T-helper 9 cell (primary cell): ENCODE results near the gene PAX7.
"Not testable (repeated sequence)": the region's sequence is repeated elsewhere in the genome, so short reads cannot be mapped to it uniquely, and the experiment has no call there.

ENCODE experiments used
- DNase-seq: peaks from one replicate; pipeline ENCODE4 v3.0.0-alpha.2; 2020
- total RNA-seq, 2 donors: gene quantifications; one replicate each; lab custom pipeline; 2026; lab: John Stamatoyannopoulos, UW

The PAX7 gene
- 0 to 0.14 reads per million in 2 donors for total RNA-seq

DNA sequence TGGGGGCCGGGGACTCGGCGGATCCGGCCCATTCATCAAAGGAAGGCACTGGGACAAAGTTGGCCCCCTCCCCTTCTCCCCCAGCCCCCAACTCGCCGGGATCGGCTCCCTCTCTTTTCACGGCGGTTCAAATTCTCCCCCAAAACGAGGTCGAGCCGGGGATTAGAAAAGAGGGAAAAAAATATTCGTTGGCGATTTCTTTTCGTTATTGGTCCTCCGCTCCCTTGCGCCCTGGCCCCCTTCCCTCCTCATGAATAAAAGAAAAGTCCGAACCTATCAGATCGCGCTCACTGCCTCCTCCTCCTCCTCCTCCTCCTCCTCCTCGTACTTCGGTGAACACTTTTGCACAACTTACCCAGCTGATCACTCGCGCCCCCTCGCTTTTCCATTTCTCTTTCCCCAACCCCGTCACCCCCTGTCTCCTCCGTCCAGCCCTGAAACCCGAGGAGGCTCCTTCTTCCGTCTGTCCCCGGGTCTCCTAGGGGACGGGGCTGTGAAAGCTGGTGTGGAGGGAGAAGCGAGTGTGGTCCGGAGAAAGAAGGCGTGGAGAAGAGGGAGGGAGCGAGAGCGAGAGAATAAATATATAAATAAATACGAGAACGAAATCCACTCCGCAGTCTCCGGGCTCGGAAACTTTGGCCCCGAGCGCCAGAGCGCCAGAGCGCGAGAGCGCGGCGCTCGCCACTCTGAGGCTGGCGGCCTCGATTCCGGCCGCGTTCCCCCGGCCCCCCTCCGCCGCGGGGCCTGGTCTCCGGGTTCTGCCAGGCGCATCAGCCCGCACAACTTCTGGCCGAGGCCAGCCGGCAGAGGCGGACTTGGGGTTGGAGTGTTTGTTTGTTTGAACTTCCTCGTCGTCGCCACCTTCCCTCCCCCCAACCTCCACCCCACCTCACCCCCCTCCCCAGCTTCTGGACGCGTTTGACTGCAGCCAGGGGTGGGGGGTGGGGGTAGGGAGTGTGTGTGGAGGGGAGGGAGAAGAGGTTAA, at the start of gene PAX7:
PAX7 (plus strand) TSS at position 336 of the 985 bp plus-strand sequence. CDS start 758 bp downstream, outside the sequence.
- no peak for DNase-seq

DNA sequence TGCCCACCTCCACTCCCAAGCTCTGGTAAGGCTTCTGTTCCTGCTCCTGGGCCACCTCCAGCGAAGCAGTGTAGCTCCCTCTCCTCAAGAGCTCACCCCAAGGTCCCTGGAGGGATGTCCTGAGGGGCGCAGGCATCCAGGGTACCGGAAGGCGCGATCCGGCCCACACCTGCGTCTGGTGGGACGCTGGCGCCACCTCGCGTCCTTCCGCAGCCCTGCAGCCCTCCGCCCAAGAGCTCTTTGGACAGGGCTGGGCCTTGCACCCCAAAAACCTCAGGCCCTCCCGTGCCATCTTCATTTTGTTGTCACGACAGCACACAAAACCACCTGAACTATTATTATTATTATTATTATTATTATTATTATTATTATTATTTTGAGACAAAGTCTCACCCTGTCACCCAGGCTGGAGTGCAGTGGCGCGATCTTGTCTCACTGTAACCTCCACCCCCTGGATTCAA, 49.2 kb upstream of the PAX7 start:
- no peak for DNase-seq

DNA sequence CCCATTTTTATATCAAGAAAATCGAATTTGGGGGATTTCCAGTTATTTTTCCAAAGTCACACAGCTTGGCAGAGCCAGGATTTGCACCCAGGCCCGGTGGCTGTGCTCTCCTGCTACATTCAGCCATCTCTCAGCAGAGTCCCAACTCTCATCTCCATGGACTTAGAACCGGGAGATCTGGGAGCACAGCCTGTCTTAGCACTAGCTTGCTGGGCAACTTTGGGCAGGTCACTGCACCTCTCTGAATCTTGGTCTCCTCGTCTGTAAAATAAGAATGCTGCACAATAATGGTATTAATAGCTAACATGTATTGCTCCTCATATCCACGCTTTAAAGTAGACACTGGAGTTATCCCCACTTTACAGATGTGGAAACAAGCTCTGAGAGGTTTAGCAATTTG, 47.8 kb upstream of the PAX7 start:
- DNase-seq: no peak

DNA sequence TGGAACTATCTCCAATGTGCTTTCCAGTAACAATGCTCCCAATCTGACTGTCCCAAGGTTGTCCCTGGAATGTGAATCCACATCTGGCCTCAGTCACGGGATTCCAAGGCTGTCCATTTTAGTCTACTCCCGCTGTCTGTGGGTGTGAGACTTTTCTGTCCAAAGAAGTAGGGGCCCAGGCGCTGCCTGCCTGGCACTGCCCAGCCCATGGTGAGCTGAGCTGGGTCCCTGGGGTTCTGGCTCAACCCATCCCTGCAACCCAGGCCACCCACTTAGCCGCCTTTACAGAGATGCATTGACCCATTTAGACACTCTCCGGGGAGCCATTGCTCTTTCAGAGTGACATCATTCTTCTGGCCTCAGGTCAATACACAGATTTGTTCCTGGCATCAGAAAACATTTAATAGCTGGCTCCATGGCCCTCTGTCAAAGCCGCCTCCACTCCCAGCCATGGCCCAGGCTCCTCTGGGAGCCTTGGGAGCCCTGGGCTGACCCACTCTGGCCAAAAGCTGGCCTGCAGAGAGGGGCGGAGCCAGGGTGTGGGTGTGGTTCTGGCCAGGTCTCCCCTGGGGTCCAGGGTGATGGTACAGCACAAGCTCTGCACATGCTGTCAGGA, 47.2 kb upstream of the PAX7 start:
- DNase-seq: no peak

DNA sequence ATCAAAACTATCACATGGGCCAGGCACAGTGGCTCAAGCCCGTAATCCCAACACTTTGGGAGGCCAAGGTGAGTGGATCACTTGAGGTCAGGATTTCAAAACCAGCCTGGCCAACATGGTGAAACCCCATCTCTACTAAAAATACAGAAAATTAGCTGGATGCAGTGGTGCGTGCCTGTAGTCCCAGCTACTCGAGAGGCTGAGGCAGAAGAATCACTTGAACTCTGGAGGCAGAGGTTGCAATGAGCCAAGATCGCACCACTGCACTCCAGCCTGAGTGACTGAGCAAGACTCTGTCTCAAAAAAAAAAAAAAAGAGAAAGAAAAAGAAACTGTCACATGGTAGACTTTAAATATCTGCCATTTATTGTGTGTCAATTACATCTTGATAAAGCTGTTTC, 44.6 kb upstream of the PAX7 start:
- DNase-seq: not testable (repeated sequence)

DNA sequence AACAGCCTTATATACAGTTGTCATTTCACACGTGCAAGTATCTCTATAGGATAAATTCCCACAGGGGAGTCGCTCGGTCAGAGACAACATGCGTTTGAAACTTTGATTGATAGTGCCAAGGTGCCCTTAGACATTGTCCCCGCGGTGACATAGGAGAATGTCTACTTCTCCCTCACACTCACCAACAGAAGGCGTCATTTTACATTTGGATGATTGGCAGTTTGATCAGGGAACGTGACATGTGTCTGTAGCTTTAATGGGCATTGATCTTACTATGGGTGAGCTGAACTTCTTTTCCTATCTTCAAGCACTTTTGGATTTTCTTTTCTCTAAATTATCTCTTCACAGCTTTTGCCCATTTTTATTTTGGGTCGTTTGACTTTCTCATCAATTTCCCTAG, 42.6 kb upstream of the PAX7 start:
- DNase-seq: no peak

DNA sequence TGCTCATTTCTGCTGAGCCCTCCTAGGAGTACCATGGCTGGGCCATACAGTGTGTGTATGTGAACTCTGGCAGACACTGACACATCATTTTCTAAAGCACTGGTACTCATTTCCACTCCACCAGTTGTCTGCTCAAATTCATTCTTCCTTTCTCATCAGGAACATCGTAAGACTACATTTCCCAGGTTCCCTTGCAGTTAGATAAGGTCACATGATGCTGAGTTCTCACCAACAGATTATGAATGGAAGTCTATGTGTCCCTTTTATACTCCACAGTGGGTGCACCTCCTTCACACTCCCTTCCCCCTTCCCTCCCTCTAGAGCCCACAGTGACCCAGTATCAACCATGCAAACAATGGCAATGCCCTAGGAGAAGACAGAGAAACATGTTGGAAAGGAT, 38.3 kb upstream of the PAX7 start:
- no peak for DNase-seq

DNA sequence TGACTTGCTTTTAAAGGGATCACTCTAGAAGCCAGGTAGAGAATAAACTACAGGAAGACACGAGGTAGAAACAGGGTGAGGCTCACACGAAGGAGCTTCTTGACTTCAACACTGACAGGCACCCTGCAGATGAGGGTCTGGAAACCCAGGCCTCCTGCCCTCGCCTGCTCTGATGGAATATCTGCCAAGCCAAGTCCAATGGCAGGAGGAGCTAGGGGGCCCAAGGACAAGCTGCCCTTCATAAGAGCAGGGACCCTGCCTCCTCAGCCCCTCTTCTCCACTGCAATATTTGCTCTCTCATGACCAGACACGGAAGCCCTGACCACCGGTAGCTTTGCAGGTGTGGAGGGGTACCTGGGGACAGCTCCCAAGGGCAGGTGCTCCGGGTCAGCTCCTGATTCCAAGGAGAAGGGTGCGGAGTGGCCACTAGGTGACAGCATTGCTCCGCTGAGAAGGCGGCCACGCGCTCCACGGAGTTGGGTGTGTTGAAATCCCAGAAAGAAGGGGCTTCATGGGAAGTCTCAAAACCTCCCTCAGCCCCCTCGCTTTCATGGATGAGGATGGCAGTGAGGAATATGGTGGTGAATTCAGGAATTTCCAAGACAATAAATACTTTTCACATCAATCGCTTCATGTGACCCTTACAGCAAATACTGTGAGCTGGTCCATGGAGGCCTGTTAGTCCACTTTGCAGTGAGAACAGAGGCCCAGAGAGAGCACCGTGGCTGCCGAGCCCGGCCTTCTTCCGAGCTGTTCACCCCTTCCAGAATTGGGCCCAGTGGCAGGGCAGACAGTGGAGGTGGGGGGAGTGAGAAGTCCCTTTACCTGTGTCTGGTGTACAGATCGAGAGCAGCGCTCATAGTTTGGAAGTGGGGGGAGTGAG, 33.2 kb upstream of the PAX7 start:
- DNase-seq: peak; percentile 22

DNA sequence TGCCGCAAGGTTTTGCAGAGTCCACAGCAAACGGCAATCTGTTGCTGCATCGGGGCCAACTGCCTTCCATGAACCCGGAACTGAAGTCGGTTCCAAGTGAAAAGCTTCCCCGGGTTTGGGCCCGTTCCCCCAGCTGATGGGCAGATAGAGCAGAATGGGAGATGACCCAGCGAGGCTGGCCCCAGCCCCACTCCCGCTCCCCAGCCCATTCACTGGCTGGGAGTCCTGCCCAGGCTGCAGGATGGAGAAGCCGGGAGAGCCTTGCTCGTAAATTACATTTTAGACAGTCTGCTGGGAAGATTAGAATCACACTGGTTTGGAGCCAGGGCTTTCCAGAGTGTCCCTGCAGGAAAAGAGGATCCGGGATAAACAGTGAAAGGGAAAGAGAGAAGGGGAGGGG, 31.6 kb upstream of the PAX7 start:
- no peak for DNase-seq

DNA sequence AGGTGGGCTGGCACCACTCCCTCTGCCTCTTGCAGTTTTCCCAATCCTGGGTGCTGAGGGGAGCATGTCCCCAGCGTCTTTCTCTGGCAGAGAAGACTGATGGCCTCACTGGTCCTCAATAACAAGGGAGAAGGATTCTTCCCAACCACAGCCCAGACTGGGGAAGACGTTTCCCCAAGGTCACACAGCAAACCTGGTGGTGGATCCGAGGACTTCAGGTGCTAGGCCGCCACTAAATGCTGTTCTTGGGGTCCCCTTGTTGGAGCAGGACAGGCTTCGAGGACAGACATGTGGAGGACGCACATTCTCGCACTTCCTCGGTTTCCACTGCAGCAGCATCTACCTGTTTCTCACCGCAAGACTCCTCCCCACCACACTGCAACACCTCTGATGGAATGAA, 30.9 kb upstream of the PAX7 start:
- no peak for DNase-seq

DNA sequence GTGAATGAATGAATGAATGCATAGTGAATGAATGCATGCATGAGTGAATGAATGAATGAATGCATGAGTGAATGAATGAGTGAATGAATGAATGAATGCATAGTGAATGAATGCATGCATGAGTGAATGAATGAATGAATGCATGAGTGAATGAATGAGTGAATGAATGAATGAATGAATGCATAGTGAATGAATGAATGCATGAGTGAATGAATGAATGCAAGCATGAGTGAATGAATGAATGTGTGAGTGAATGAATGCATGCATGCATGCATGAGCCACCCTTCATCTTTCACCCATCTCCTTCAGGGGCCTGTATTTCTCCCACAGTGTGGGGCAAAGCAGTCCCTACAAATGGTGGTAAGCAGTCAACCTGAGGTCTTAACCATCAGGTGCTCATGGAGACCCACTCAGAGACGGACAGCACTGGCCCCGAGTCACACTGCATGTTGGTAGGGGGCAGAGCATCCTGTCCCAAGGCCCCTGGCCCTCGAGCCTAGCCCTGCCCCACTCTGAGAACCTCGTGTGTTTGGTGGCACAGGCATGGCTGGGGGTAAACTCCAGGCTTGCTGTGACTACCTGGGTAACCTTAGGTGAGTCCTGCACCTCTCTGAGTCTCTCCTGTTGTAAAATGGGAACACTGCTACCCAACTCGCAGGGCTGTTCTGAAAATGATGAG, 28.0 kb upstream of the PAX7 start:
- no peak for DNase-seq

DNA sequence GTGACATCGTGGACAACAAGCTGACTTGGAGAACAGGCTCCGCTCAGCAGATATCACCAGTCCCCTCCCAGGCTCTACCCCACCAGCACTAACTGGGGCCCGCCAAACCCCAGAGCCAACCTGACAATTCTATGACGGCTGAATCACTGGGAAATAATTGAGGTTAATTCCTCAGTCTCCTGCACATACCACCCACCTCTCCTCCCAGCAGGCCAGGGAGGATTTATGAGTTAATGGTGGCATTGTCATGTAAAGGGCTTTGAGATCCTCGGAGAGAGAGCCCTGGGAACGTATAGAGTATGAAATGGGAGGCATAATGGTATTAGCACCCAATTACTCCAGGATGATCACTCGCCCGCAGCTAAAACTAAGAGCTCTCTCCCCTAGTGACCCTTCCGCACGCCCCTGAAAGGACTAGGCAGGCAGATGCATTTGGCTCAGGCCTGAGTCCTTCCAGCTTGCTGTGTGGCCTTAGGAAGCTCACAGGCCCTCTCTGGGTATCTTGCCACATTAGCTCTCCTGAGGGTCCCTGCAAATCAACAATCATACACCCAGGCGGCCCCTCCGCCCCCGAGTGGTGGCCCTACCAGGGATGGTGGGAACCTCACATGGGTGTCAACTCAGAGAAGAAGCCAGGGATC, 27.3 kb upstream of the PAX7 start:
- DNase-seq: no peak

DNA sequence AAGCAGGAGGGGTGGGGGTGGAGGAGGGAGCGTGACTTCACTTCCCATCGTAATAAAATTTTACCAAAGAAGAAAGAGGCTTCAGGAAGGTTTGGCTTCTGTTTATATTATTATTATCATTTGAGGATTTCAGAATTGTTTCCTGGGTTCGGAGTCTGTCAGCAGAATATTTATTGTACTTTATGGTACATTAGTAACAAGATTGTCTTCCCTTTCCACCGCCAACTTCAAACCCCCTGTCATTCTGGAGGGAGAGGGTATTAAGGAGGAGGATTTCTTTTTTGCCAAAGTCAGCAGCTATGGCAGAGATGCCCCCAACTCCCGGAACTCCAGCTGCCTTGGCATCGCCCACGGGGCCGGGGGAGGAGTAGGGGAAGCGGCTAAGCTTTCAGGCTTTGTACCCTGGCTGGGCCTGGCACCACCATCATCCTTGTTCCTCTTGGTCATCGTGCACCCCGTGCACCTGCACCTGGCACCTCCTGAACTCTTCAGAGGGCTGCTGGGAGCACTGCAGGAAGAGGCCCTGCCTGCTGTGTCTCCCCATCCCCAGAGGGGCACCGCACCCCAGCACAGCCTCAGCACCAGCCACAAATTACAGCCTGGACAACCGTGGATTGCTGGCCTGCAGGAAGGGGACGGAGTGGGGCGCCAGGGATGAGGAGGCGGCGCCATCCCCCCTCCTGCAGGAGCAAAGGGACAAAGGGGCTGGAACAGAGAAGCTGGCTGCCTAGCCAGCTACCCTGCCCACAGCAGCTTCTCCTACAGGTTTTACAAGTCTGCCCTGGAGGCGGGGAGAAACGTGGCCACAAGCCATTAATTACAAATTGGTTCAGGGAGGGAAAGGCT, 24.0 kb upstream of the PAX7 start:
- DNase-seq: no peak

DNA sequence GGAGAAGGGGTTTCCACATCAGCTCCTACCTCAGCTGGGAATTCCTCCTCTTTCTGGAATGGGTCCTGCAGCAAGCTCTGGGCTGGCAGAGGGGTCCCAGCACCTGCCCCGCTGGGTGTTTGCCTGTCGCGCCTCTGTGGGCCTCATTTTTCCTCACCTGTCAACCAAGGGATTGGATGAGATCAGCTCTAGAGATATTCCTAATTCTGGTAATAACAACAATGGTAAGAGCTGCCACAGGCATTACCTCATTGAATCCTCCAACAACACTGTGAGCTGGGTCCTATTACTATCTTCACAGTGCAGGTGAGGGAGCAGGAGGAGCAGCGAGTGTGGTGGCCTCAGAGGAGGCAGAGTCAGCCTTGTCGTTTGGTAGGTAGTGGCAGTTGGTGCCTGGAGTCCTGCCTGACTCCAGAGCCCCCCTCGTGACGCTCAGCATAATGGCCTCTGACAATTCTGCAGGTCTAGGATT, 23.3 kb upstream of the PAX7 start:
- no peak for DNase-seq

DNA sequence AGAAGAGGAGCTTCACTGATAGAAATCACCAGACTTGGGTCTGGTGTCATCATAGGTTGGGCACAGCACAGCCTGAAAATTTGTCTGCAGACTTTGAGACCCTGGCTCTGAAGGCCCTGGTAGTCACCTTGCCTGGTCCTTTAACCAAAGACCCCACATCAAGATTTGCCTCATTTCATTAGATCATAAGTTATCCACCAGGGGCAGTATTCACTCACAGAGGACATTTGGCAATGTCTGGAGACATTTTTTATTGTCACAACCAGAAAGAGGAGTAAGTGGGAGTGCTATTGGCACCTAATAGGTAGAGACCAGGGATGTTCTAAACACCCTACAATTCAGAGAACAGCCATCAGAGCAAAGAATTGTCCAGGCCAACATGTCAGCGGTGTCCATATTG, 22.1 kb upstream of the PAX7 start:
- no peak for DNase-seq

DNA sequence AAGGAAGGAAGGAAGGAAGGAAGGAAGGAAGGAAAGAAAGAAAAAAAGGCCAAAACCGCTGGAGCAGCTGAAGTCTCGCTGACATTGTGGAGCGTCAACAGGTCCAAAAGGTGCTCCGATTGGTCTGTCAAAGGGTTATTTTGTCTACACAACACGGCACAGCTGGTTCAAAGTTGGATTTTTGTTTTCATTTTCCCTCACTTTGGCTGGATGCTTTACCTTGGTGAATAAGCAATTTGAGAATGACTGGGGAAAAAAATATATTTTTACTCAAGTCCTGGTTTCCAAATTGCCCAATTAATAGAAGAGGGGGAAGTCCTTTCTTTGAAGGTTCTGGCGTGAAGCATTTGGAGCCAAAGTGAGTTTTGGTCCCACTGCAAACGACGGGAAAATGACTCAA, 19.3 kb upstream of the PAX7 start:
- no peak for DNase-seq

DNA sequence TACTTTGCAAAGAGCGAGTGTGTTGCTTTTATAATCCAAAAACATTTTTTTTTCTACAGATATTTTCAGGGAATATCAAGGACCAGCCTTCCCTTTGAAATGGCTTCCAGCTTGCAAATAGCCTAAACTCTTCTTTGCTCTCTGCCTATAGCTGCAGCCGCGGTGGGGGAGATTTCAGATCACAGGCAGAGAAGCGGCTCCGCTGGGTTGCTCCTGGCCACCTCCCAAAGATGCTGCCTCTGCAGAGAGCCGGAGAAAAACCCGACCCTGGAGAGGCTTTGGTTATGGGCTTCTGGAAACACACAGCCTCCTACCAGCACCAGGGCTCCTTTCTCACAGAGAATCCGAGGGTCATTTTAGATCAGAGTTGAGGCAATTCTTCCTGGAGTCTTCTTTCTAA, 18.6 kb upstream of the PAX7 start:
- DNase-seq: no peak

DNA sequence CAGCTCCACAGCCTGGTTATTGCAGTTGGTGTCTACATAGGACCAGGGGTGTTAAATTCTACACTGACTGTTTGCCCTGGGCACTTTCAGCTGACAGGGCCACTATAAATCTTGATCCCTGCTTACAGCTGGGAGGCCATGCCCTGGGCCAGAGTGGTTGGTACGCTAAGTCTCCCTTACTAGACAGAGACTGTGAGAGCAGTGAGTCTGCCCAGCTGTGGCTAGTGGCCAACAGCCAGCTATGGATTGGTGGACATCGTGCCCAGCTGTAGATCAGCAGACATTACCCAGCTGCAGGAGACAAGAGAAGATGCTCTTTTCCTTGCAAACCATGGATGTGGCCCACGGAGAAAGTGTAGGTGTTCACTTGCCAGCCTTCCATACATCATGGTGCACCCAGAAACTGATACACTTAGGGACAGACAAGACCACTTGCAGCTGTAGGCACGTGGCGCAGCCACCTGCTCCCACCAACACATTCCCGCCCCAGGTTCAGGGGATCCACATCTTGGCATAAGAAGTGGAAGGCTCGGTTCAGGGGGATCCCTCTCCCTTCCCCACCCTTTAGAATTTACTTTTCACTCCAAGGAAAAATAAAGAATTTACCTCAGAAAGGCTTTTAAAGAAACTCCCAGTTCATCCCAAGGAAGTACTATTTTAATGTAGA, 16.4 kb upstream of the PAX7 start:
- no peak for DNase-seq

DNA sequence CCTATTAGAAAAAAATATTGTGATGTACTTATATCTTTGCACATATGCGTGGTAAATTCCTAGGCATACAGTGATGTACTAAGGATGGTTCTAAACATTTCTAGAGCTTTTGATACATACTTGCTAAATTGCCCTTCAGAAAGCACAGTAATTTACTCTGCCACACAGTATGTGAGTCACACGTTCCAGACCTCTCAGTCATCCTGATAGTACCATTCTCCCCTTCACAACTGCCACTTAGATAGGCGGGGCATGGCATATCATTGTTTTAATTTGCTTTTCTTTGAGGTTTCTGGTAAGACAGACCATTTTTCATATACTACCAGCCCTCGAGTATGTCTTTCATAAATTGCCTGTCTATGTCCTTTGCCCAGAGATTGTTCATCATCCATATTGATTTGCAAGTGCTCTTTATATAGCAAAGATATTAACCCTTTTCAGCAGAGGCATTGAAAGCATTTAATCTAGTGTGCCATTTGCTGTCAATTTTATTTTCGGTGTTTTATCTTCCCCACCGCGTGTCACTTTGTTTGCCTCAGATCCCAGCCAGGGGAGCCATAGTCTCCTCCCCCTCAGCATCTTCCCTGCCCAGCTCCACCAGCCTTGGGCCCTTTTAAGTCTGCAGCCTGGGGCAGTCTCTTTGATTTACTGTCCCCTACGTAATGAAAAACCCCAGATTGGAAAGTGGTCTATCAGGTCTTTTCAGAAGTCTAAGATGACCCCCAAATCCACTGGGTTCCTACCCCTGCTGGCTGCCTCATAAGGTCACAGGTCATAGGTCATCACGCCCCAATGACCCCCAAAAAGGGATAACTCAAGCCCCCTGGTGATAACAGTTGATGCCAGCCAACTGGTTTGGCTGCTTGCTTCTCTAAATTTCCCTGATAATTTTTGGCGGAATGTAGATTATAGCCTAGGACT, 11.8 kb upstream of the PAX7 start:
- no peak for DNase-seq
